Choroid plexus epithelial cell (primary cell): Measurements from ENCODE around the gene SELENOS.

ENCODE experiments used
- DNase-seq: peaks from one replicate; pipeline ENCODE4 v3.0.0-alpha.2; 2010; ENCODE audit warnings: low read depth
- H3K4me3 ChIP-seq: 2 replicates; pipeline ENCODE4 v1.5.1; 2011; ENCODE audit warnings: low read depth, mild to moderate bottlenecking, control low read depth, low read length, moderate library complexity
- CTCF ChIP-seq: conservative IDR thresholded peaks from 2 replicates; pipeline ENCODE4 v1.5.1; 2011; ENCODE audit warnings: low read depth, mild to moderate bottlenecking, control low read depth, inconsistent platforms, low read length, moderate library complexity

The SELENOS gene

GRCh38 chr15:101242160-101242998 lies 34.9 kb downstream of the SELENOS start:
- H3K4me3 ChIP-seq = no peak overlapping the region
- DNase-seq = peak; percentile 81
- TF ChIP-seq CTCF = no peak

- TF ChIP-seq CTCF = no peak
- peak; percentile 73 for DNase-seq
- no peak overlapping the region for H3K4me3 ChIP-seq
Observed at GRCh38 chr15:101240358-101240757, 36.9 kb downstream of the SELENOS start.

- TF ChIP-seq CTCF = no peak
- DNase-seq = no peak
- H3K4me3 ChIP-seq = no peak overlapping the region
Observed at GRCh38 chr15:101239724-101240136, 37.6 kb downstream of the SELENOS start.

GRCh38 chr15:101237251-101237650 lies 40.0 kb downstream of the SELENOS start:
- peak; percentile 20 for TF ChIP-seq CTCF
- no peak overlapping the region for H3K4me3 ChIP-seq
- DNase-seq = peak; percentile 53

- no peak for TF ChIP-seq CTCF
- no peak for DNase-seq
- H3K4me3 ChIP-seq = no peak overlapping the region
Observed at GRCh38 chr15:101233651-101234280, 43.5 kb downstream of the SELENOS start.

- no peak for DNase-seq
- no peak overlapping the region for H3K4me3 ChIP-seq
- TF ChIP-seq CTCF = no peak
Observed at GRCh38 chr15:101232677-101233076, 44.6 kb downstream of the SELENOS start.
